NT2/D1 (cell line): Measurements from ENCODE around the gene IVNS1ABP.

Experiments used
- SUZ12 ChIP-seq: IDR thresholded peaks from 2 replicates; pipeline ENCODE4 v1.6.1; 2011; ENCODE audit not compliant: insufficient read length, insufficient read depth; ENCODE audit errors: extremely low read depth
- YY1 ChIP-seq: IDR thresholded peaks from 2 replicates; pipeline ENCODE4 v1.6.1; 2011; ENCODE audit not compliant: insufficient read length, insufficient read depth

DNA sequence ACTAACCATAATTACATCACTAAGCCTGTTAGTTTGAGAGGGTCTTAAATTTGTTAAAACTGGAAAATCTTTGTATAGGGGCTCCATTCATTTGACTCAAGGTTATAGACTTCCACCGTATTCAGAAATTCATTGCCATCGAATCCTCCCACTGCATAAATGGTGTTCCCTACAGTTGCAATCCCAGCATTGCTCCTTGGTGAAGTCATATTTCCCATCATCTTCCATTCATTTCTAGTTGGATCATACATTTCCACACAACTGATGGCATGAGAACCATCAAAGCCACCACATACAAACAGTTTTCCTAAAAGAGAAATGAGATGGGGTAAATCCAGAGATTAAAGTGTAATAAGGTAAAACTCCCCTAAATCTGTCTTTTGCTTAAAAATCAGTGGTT, 19.1 kb downstream of the IVNS1ABP start:
- TF ChIP-seq YY1, result no peak
- no peak for TF ChIP-seq SUZ12
